HG03442 (cell line): ENCODE data around the gene DHRS7.
"Not testable (repeated sequence)": the region's sequence is repeated elsewhere in the genome, so short reads cannot be mapped to it uniquely, and the experiment has no call there.

ENCODE experiments used
- ATAC-seq: cut with Tn5 transposase; IDR thresholded peaks from one replicate; pipeline ENCODE4 v1.9.1; 2021; ENCODE audit warnings: mild to moderate bottlenecking, moderate library complexity; ENCODE audit not compliant: unreplicated experiment

Gene DHRS7

GRCh38 chr14:60151715-60152114 is 13.5 kb downstream of the DHRS7 start:
- peak; percentile 92 for ATAC-seq

- no peak for ATAC-seq
Observed at GRCh38 chr14:60134702-60135101, 30.5 kb downstream of the DHRS7 start.

- no peak for ATAC-seq
Observed at GRCh38 chr14:60133487-60133886, 31.7 kb downstream of the DHRS7 start.

DNA sequence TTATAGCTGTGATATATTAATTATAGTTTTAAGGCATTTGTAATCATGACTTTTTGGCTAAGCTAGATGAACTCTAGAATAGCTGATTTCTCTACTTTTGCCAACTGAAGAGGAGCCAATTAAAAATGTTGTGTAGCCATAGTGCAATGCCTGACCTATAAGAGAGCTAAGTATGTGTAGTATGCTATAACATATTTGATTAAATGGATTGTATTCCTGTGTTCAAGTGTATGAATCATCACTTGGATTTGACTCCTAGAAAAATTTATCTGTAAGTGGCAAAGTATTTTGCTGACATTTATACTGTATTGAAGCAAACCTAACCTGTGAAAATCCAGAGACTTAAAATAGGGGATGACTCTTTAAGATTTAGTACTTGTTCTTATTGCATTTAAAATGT is 39.3 kb downstream of the DHRS7 start:
- no peak for ATAC-seq

DNA sequence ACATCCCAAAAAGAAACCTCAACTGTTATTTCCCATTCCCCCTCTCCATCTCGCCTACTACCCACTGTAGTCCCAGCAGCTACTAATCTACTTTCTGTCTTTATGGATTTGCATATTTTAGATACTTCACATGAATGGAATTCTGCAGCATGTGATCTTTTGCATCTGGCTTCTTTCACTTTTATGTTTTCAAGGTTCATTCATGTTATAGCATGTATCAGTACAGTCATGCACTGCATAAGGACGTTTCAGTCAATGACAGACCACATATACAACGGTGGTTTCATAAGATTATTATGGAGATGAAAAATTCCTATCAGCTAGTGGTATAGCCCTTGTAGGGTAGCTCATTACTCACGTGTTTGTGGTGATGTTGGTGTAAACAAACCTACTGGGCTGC is 49.0 kb downstream of the DHRS7 start:
- ATAC-seq, result no peak

- ATAC-seq, result no peak
Observed at GRCh38 chr14:60114881-60115280, 50.3 kb downstream of the DHRS7 start.

GRCh38 chr14:60111732-60112131 is 53.5 kb downstream of the DHRS7 start:
- peak; percentile 52 for ATAC-seq

DNA sequence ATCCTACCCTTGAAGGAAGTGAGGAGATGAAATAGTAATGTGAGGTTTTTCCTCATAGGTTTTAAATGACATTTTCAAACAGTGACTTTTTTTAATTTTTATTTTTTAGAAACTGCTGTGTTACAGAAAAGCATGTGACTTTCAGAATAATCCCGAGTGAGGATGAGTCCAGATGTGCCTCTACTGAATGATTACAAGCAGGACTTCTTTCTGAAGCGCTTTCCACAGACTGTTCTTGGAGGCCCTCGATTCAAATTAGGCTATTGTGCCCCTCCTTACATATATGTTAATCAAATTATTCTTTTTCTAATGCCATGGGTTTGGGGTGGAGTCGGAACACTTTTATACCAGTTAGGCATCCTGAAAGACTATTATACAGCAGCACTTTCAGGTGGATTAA is 57.7 kb downstream of the DHRS7 start:
- ATAC-seq, result no peak

GRCh38 chr14:60106339-60106738 is 58.9 kb downstream of the DHRS7 start:
- no peak for ATAC-seq

DNA sequence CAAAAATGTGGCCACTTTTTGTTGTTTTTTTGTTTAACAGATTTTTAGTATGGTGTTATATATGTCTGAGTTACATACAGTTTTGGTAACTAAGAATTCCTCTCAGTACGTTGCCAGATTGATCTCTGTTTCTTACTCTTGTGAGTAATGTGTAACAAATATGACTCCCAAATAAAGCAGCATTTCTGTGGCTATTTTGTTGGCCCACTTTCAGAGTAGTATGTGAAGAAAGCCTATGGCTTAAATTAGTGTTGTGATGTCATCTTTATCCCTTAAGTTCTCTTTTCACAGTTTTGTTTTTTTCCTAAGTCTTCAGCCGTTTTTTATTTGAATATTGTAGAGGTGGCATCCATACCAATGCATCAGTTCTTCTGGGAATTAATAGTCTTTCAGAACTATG is 62.8 kb downstream of the DHRS7 start:
- no peak for ATAC-seq

- ATAC-seq, result no peak
Observed at GRCh38 chr14:60101786-60102185, 63.4 kb downstream of the DHRS7 start.

- not testable (repeated sequence) for ATAC-seq
Observed at GRCh38 chr14:60099855-60100254, 65.3 kb downstream of the DHRS7 start.

GRCh38 chr14:60097974-60098373 is 67.2 kb downstream of the DHRS7 start:
- ATAC-seq, result no peak

- no peak for ATAC-seq
Observed at GRCh38 chr14:60095781-60096450, 69.3 kb downstream of the DHRS7 start.

DNA sequence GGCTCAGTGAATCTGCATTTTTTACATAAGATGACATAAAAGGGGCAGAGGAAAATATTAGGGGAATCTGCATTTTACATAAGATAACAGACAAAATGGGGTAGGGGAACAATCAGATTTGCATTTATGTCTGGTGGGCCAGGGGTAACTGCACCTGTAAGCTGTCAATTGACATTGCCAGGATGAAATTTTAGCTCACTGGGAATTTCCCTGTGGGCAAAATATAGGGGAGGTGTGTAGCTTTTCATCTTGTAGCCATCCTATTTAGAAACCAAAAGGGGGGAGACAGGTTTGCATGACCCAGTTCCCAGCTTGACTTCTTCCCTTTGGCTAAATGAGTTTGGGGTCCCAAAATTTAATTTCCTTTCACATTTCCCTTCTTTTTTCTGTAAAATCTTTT is 70.0 kb downstream of the DHRS7 start:
- ATAC-seq, result no peak

GRCh38 chr14:60094306-60094897 is 70.8 kb downstream of the DHRS7 start:
- ATAC-seq, result no peak
